GM23248 (cell line): ENCODE data around the gene SMPD2. TPM values are rescaled to one million over a fixed set of nuclear protein-coding genes. Genes with fewer than 3 reads are reported as not detected.

ENCODE experiments used
- DNase-seq: peaks from one replicate; pipeline ENCODE4 v3.0.0-alpha.2; 2015
- H2AFZ ChIP-seq: fragments of 200-600 bp; sonication (generic); 2 replicates; pipeline ENCODE4 v1.6.1; 2016; ENCODE audit warnings: antibody characterized with exemption
- H3F3A ChIP-seq: fragments of 200-600 bp; sonication (generic); 2 replicates; pipeline ENCODE4 v1.6.1; 2016; ENCODE audit warnings: mild to moderate bottlenecking, antibody characterized with exemption, mixed run types; ENCODE audit not compliant: insufficient read depth
- H3K27ac ChIP-seq: fragments of 200-600 bp; sonication (generic); 2 replicates; pipeline ENCODE4 v1.5.1; 2016; ENCODE audit warnings: mild to moderate bottlenecking
- H3K27me3 ChIP-seq: fragments of 200-600 bp; sonication (generic); replicated peaks from 2 replicates; pipeline ENCODE4 v1.6.1; 2016; ENCODE audit warnings: mild to moderate bottlenecking; ENCODE audit not compliant: insufficient read depth
- H3K36me3 ChIP-seq: fragments of 200-600 bp; sonication (generic); 2 replicates; pipeline ENCODE4 v1.6.1; 2016; ENCODE audit warnings: low read depth, mild to moderate bottlenecking
- H3K4me1 ChIP-seq: fragments of 200-600 bp; sonication (generic); 2 replicates; pipeline ENCODE4 v1.6.1; 2016; ENCODE audit warnings: mild to moderate bottlenecking; ENCODE audit not compliant: insufficient read depth
- H3K4me2 ChIP-seq: fragments of 200-600 bp; sonication (generic); one replicate; pipeline ENCODE4 v1.6.1; 2016; ENCODE audit warnings: mild to moderate bottlenecking; ENCODE audit not compliant: unreplicated experiment
- H3K4me3 ChIP-seq: fragments of 200-600 bp; sonication (generic); 2 replicates; pipeline ENCODE4 v1.5.1; 2016; ENCODE audit warnings: mild to moderate bottlenecking
- H3K79me2 ChIP-seq: fragments of 200-600 bp; sonication (generic); 2 replicates; pipeline ENCODE4 v1.6.1; 2016; ENCODE audit warnings: mild to moderate bottlenecking; ENCODE audit not compliant: insufficient read depth
- H3K9ac ChIP-seq: fragments of 200-600 bp; sonication (generic); 2 replicates; pipeline ENCODE4 v1.6.1; 2016; ENCODE audit warnings: mild to moderate bottlenecking
- H3K9me2 ChIP-seq: fragments of 200-600 bp; sonication (generic); 2 replicates; pipeline ENCODE4 v1.6.1; 2016; ENCODE audit warnings: mixed run types, mild to moderate bottlenecking, moderate library complexity; ENCODE audit not compliant: insufficient read depth
- H3K9me3 ChIP-seq: fragments of 200-600 bp; sonication (generic); one replicate; pipeline ENCODE4 v1.6.1; 2017; ENCODE audit warnings: low read depth
- H4K20me1 ChIP-seq: fragments of 200-600 bp; sonication (generic); 2 replicates; pipeline ENCODE4 v1.6.0; 2016; ENCODE audit not compliant: insufficient read depth
- EZH2 ChIP-seq: fragments of 200-600 bp; sonication (generic); IDR thresholded peaks from 2 replicates; pipeline ENCODE4 v1.6.1; 2018; ENCODE audit warnings: antibody characterized with exemption, mild to moderate bottlenecking; ENCODE audit not compliant: insufficient read depth, poor library complexity, severe bottlenecking
- EZH2phosphoT487 ChIP-seq: fragments of 200-600 bp; sonication (generic); IDR thresholded peaks from 2 replicates; pipeline ENCODE4 v1.6.1; 2018; ENCODE audit warnings: antibody characterized with exemption, moderate library complexity, mild to moderate bottlenecking, low read depth; ENCODE audit not compliant: insufficient read depth
- WGBS, 2 experiments: methylation state at CpG; one replicate each; pipeline ENCODE4 v1.1.6; 2015 to 2017; ENCODE audit warnings: low lambda C conversion rate in 2 of 2, low coverage in 1 of 2; ENCODE audit errors: missing lambda C conversion rate in 2 of 2; 5-methylcytosine and 5-hydroxymethylcytosine counted together
- in situ Hi-C: fragments of 300-500 bp; cut with MboI; formaldehyde crosslinking; loops from 2 replicates; pipeline ENCODE4 v1.15.0; 2020
- polyA plus RNA-seq: library from polyadenylated mRNA; unstranded; fragments of >200 nt; fragmentation: Nextera tagmentation; extraction: Ambion mirVana; gene quantifications from 2 replicates; pipeline ENCODE4 v1.2.1, GENCODE V29; 2016
- total RNA-seq: library from RNA; depleted of rRNA; stranded (reverse); fragments of >200 nt; shearing (Covaris generic); gene quantifications from 2 replicates; pipeline ENCODE4 v1.2.3, GENCODE V29; 2014

Gene SMPD2
- total and polyA plus RNA-seq, 2 experiments from 2014 or later: 4.5 to 6.4 TPM

DNA sequence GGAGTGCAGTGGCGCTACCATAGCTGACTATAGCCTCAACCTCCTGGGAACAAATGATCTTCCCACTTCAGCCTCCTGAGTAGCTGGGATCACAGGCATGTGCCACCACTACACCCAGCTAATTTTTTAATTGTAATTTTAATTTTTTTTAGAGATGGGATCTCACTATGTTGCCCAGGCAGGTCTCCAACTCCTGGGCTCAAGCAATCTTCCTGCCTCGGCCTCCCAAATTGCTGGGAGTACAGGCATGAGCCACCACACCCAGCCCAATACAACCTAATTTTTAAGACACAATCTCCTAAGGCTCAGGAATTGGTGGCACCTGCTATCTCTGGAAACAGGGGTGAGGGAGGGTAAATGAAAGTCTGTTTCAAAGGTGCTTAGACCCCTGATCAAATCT is 36.7 kb downstream of the SMPD2 start:
- Histone ChIP-seq H3K4me3 (no peak overlapping the region; the same call in 1 of the 2 replicates), H3K27ac (no peak overlapping the region), H3F3A (no peaks in the 10 kb centered on the region), H2AFZ (no peak overlapping the region), H3K4me1 (peaks cover 39% of the 10 kb centered on the region), H4K20me1 (no peaks in the 10 kb centered on the region), H3K9ac (peak overlapping the region; percentile 58; the same call in 1 of the 2 replicates), H3K79me2 (peaks cover 63% of the 10 kb centered on the region), H3K4me2 (no peak overlapping the region), H3K9me2 (no peaks in the 10 kb centered on the region), H3K36me3 (peaks cover 38% of the 10 kb centered on the region), H3K27me3 (no peaks in the 10 kb centered on the region), H3K9me3 (no peaks in the 10 kb centered on the region)
- DNase-seq: no peak
- 91 to 93% methylated on average over 2 of the region's 2 CpGs for WGBS, 2 experiments
- no peak for TF ChIP-seq EZH2phosphoT487
- no peak for TF ChIP-seq EZH2
- in situ Hi-C loops: no loop called here

DNA sequence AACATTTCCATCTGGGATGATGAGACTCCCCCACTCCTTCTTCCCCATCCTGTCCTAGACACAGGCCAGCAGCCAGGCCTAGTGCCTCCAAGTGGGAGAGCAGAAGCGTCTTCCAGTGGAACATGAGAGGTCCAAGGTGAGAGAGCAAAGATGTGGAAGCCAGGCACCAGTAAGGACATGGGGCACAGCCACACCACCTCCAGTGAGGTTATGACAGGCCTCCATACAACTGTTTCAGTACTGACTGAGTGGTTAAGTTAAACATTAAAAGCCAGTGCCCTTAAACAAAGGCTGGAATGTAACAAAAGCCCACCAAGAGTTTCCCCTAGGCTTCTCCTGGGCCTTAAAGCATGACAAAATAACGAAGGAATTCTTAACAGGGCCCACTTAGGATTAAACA is 37.2 kb downstream of the SMPD2 start:
- H4K20me1 ChIP-seq: no peaks in the 10 kb centered on the region
- H3K4me2 ChIP-seq: peak overlapping the region; percentile 74
- peak overlapping the region; percentile 59 for H3K27ac ChIP-seq
- TF ChIP-seq EZH2: no peak
- no peaks in the 10 kb centered on the region for H3K27me3 ChIP-seq
- H3K4me1 ChIP-seq: peaks cover 40% of the 10 kb centered on the region
- 9 to 17% methylated on average over 2 of the region's 2 CpGs for WGBS, 2 experiments
- H3K36me3 ChIP-seq: peaks cover 37% of the 10 kb centered on the region
- H3K79me2 ChIP-seq: peaks cover 64% of the 10 kb centered on the region
- H3K9me2 ChIP-seq: no peaks in the 10 kb centered on the region
- in situ Hi-C loops: no loop called here
- H3K9ac ChIP-seq: peak overlapping the region; percentile 58
- peak overlapping the region; percentile 35; the same call in 1 of the 2 replicates for H2AFZ ChIP-seq
- no peak for DNase-seq
- H3F3A ChIP-seq: no peaks in the 10 kb centered on the region
- H3K4me3 ChIP-seq: peak overlapping the region; percentile 57; the same call in 1 of the 2 replicates
- no peaks in the 10 kb centered on the region for H3K9me3 ChIP-seq

GRCh38 chr6:109478222-109478805 is 37.8 kb downstream of the SMPD2 start:
- H3K27me3 ChIP-seq: no peaks in the 10 kb centered on the region
- H3K9ac ChIP-seq: peak overlapping the region; percentile 58
- no peaks in the 10 kb centered on the region for H3K9me2 ChIP-seq
- DNase-seq: peak; percentile 48
- in situ Hi-C loops: no loop called here
- peak overlapping the region; percentile 59 for H3K27ac ChIP-seq
- peak overlapping the region; percentile 35 for H2AFZ ChIP-seq
- H3K4me1 ChIP-seq: peaks cover 40% of the 10 kb centered on the region
- peaks cover 32% of the 10 kb centered on the region for H3K36me3 ChIP-seq
- peak overlapping the region; percentile 74 for H3K4me2 ChIP-seq
- H4K20me1 ChIP-seq: no peaks in the 10 kb centered on the region
- H3K4me3 ChIP-seq: peak overlapping the region; percentile 57
- no peaks in the 10 kb centered on the region for H3K9me3 ChIP-seq
- H3K79me2 ChIP-seq: peaks cover 64% of the 10 kb centered on the region
- H3F3A ChIP-seq: no peaks in the 10 kb centered on the region
- WGBS, 2 experiments: 28 to 29% methylated on average over 9 of the region's 9 CpGs
- no peak for TF ChIP-seq EZH2
- no peak for TF ChIP-seq EZH2phosphoT487

DNA sequence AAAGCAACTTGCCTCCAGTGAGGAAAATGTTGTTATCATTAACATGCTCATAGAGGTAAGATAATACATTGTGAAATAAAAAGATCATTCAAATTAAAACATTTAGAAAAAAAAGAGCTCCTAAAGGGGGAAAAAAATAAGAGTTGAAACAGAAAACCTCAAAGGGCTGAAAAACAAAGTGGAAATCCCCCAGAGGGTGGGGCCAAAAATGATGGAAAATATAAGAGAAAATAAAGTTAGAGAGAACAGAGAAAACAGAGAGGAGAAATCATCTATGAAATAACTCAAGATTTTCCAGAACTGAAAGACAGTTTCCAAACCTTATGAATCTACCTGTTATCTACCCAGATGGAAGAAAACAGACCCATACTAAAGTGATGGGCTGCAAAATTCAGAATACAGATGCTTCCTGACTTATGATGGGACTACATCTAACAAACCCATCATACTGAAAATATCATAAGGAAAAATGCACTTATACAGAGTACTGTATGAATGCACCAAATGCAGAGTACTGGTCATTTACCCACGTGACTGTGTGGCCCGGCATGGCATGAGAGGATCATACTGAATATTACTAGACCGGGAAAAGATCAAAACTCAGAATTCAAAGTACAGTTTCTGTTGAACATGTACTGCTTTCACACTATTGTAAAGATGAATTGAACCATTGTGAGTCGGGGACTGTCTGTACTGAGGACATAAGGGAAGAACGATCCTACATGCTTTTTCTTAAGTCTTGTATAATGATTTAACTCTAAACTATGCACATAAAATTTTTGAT is 38.5 kb downstream of the SMPD2 start:
- peak; percentile 23 for DNase-seq
- no peak for TF ChIP-seq EZH2phosphoT487
- TF ChIP-seq EZH2: no peak
- Histone ChIP-seq H3K9me2 (no peaks in the 10 kb centered on the region), H3K27ac (peak overlapping the region; percentile 59), H3K4me3 (peak overlapping the region; percentile 57), H4K20me1 (no peaks in the 10 kb centered on the region), H3K79me2 (peaks cover 64% of the 10 kb centered on the region), H2AFZ (peak overlapping the region; percentile 35), H3K36me3 (peaks cover 28% of the 10 kb centered on the region), H3F3A (peaks cover 5% of the 10 kb centered on the region), H3K4me2 (peak overlapping the region; percentile 74), H3K9ac (peak overlapping the region; percentile 58), H3K4me1 (peaks cover 40% of the 10 kb centered on the region), H3K27me3 (no peaks in the 10 kb centered on the region), H3K9me3 (no peaks in the 10 kb centered on the region)
- 26 to 27% methylated on average over 5 of the region's 5 CpGs for WGBS, 2 experiments
- in situ Hi-C loops: no loop called here
